ENCODE data around the gene ECHS1. TPM values are rescaled to one million over a fixed set of nuclear protein-coding genes. Genes with fewer than 3 reads are reported as not detected.

ECHS1 gene
- polyA plus RNA-seq, 1 of the 3 experiments (the other 2 are of a cell fraction), result 97.8 TPM

DNA sequence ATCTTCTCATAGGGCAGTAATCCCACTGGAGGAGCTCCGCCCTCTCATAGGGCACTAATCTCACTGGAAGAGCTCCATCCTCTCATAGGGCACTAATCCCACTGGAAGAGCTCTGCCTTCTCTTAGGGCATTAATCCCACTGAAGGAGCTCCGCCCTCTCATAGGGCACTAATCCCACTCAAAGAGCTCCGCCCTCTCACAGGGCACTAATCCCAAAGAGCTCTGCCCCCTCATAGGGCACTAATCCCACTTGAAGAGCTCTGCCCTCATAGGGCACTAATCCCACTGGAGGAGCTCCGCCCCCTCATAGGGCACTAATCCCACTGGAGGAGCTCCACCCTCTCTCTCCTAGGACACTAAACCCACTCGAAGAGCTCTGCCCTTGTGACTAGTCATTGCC lies 11.9 kb downstream of the ECHS1 start:
- no peak overlapping the region for H3K4me2 ChIP-seq
- no peak for TF ChIP-seq CHD2 (IDR thresholded peaks at IDR 0.05; ENCODE audit: low read length, partially characterized antibody)
- no peak for TF ChIP-seq TAF1 (IDR thresholded peaks at IDR 0.05; ENCODE audit: borderline replicate concordance, low read depth, low read length)
- no peak for TF ChIP-seq EZH2phosphoT487 (IDR thresholded peaks at IDR 0.05; ENCODE audit: borderline replicate concordance, low read depth)
- TF ChIP-seq, protein P1, sequence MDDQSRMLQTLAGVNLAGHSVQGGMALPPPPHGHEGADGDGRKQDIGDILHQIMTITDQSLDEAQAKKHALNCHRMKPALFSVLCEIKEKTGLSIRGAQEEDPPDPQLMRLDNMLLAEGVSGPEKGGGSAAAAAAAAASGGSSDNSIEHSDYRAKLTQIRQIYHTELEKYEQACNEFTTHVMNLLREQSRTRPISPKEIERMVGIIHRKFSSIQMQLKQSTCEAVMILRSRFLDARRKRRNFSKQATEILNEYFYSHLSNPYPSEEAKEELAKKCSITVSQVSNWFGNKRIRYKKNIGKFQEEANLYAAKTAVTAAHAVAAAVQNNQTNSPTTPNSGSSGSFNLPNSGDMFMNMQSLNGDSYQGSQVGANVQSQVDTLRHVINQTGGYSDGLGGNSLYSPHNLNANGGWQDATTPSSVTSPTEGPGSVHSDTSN (IDR thresholded peaks at IDR 0.05), result no peak
- TF ChIP-seq TEAD4 (IDR thresholded peaks at IDR 0.05; ENCODE audit: borderline replicate concordance, insufficient read depth), result no peak
- TF ChIP-seq, protein P2, sequence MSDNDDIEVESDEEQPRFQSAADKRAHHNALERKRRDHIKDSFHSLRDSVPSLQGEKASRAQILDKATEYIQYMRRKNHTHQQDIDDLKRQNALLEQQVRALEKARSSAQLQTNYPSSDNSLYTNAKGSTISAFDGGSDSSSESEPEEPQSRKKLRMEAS (IDR thresholded peaks at IDR 0.05; ENCODE audit: low read depth), result no peak
- TF ChIP-seq JUND (IDR thresholded peaks at IDR 0.05), result no peak
- TF ChIP-seq, protein P3, sequence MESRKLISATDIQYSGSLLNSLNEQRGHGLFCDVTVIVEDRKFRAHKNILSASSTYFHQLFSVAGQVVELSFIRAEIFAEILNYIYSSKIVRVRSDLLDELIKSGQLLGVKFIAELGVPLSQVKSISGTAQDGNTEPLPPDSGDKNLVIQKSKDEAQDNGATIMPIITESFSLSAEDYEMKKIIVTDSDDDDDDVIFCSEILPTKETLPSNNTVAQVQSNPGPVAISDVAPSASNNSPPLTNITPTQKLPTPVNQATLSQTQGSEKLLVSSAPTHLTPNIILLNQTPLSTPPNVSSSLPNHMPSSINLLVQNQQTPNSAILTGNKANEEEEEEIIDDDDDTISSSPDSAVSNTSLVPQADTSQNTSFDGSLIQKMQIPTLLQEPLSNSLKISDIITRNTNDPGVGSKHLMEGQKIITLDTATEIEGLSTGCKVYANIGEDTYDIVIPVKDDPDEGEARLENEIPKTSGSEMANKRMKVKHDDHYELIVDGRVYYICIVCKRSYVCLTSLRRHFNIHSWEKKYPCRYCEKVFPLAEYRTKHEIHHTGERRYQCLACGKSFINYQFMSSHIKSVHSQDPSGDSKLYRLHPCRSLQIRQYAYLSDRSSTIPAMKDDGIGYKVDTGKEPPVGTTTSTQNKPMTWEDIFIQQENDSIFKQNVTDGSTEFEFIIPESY (IDR thresholded peaks at IDR 0.05; ENCODE audit: borderline replicate concordance, low read depth), result no peak
- ChIA-PET POLR2A (interaction anchor here (0.7 to 1.4 kb wide), 5 partner anchors 9 to 33 kb away, joined by 3 to 6 read pairs (median 4); partner anchors contain the start of genes ECHS1 and PRAP1), CTCF (interaction anchor here (1.4 to 9.1 kb wide), 3 partner anchors 17 to 46 kb away, joined by 5 to 73 read pairs (median 7); partner anchors contain the start of gene PAOX)
- 100% methylated on average over 4 of the region's 5 CpGs for WGBS (ENCODE audit: low lambda C conversion rate)
- peaks cover 0 to 34% of the 10 kb centered on the region in 2 experiments; a peak in 1 of 4 replicates for H3K4me1 ChIP-seq (ENCODE audit: control insufficient read depth in 1 of 2, insufficient read depth in 2 of 2, low read depth in 1 of 2, low read length in 1 of 2)
- H3F3A ChIP-seq (replicated peaks; ENCODE audit: insufficient read depth), result no peaks in the 10 kb centered on the region
- H3K27ac ChIP-seq (ENCODE audit: low read depth in 2 of 2, low read length in 1 of 2), result no peak overlapping the region
- H3K79me2 ChIP-seq (ENCODE audit: insufficient read depth), result no peaks in the 10 kb centered on the region
- peaks cover 10 to 32% of the 10 kb centered on the region in 2 experiments for H3K36me3 ChIP-seq (replicated peaks in 1 of 2; ENCODE audit: control insufficient read depth in 1 of 2, insufficient read depth in 2 of 2, low read length in 1 of 2)
- H2AFZ ChIP-seq (ENCODE audit: low read depth), result no peak overlapping the region
- H3K27me3 ChIP-seq (ENCODE audit: insufficient read depth), result no peaks in the 10 kb centered on the region
- no peaks in the 10 kb centered on the region for H3K9me2 ChIP-seq
- no peak overlapping the region for H3K9ac ChIP-seq
- no peak overlapping the region for H3K4me3 ChIP-seq (ENCODE audit: low read depth in 2 of 2, low read length in 1 of 2)
- no peak for DNase-seq
- H4K20me1 ChIP-seq (ENCODE audit: insufficient read depth), result no peaks in the 10 kb centered on the region
- no peaks in the 10 kb centered on the region for H3K9me3 ChIP-seq

DNA sequence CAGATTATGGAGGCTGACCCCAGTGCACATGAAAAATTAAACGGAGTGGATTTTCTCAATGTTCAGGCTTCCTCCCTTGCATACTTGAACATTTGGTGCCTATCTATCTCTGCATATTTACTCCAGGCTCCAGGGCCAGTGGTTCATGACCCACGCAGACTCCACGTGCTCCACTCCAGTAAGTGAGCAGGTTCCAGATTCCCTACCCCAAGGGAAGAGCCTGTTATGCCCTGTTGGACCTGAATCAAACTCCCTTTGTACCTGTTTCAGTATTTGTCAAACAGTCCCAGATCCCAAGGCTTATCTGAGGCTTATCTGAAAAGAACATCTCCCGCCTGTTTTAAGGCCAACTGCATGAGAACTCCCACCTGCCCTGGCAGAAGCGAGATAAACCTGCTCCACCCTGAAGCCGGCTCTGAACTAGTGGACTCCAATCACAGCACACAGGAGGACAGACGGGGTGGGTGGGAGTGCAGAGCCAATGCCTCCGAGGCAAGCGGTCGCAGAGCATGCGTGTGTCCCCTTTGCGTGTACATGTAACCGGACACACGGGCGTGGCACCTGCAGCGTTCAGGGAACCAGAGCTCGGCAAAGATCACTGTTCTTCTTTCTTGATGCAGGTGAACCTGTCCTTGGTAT lies 13.1 kb downstream of the ECHS1 start:
- H3K27ac ChIP-seq (ENCODE audit: low read depth in 2 of 2, low read length in 1 of 2), result peak overlapping the region in 1 of 2 experiments; percentile 2; a peak in 1 of 4 replicates
- peaks cover 6 to 23% of the 10 kb centered on the region in 2 experiments for H3K36me3 ChIP-seq (replicated peaks in 1 of 2; ENCODE audit: control insufficient read depth in 1 of 2, insufficient read depth in 2 of 2, low read length in 1 of 2)
- no peaks in the 10 kb centered on the region for H3K9me2 ChIP-seq
- H2AFZ ChIP-seq (ENCODE audit: low read depth), result no peak overlapping the region
- peaks cover 0 to 36% of the 10 kb centered on the region in 2 experiments; a peak in 1 of 4 replicates for H3K4me1 ChIP-seq (ENCODE audit: control insufficient read depth in 1 of 2, insufficient read depth in 2 of 2, low read depth in 1 of 2, low read length in 1 of 2)
- H3K9me3 ChIP-seq, result no peaks in the 10 kb centered on the region
- no peaks in the 10 kb centered on the region for H3K79me2 ChIP-seq (ENCODE audit: insufficient read depth)
- 80% methylated on average over 17 of the region's 17 CpGs for WGBS (ENCODE audit: low lambda C conversion rate)
- TF ChIP-seq RFX5 (IDR thresholded peaks at IDR 0.05; ENCODE audit: low read length), result no peak
- TF ChIP-seq GATA2 (CRISPR knock-in tag; IDR thresholded peaks at IDR 0.05), result peak; percentile 60
- 0 out of 2 replicates have a peak, but pooled peaks have one; percentile 11 for TF ChIP-seq MXI1 (IDR thresholded peaks at IDR 0.05; ENCODE audit: low read depth, low read length)
- no peak overlapping the region for H3K4me3 ChIP-seq (ENCODE audit: low read depth in 2 of 2, low read length in 1 of 2)
- ChIA-PET CTCF (interaction anchor here (1.4 to 9.1 kb wide), 2 partner anchors 18 to 32 kb away, joined by 7 to 73 read pairs; partner anchors contain the start of gene PAOX), POLR2A (interaction anchor here (1.0 to 1.6 kb wide), 2 partner anchors 13 to 34 kb away, joined by 3 to 5 read pairs; partner anchors contain the start of genes ECHS1 and MTG1)
- H4K20me1 ChIP-seq (ENCODE audit: insufficient read depth), result no peaks in the 10 kb centered on the region
- H3K9ac ChIP-seq, result no peak overlapping the region
- no peaks in the 10 kb centered on the region for H3F3A ChIP-seq (replicated peaks; ENCODE audit: insufficient read depth)
- DNase-seq, result no peak
- H3K4me2 ChIP-seq, result no peak overlapping the region
- H3K27me3 ChIP-seq (ENCODE audit: insufficient read depth), result no peaks in the 10 kb centered on the region
